ENCODE measurements around the gene NR1D1.

- TF ChIP-seq POLR2AphosphoS5 (IDR thresholded peaks at IDR 0.05) = peak; percentile 94 to 95
- TF ChIP-seq POLR2A (IDR thresholded peaks at IDR 0.05) = peak in 3 of 4 donors; percentile 92 to 96 (median 93)
Measured at GRCh38 chr17:40098846-40099618, 1.4 kb downstream of the NR1D1 start.

All from upper lobe of left lung (tissue), 4 donors.